HG03159 (cell line): ENCODE results near the gene ESRRB.

Source experiments
- ATAC-seq: cut with Tn5 transposase; IDR thresholded peaks from one replicate; pipeline ENCODE4 v1.9.1; 2021; ENCODE audit warnings: mild to moderate bottlenecking, moderate library complexity; ENCODE audit not compliant: unreplicated experiment

ESRRB gene

DNA sequence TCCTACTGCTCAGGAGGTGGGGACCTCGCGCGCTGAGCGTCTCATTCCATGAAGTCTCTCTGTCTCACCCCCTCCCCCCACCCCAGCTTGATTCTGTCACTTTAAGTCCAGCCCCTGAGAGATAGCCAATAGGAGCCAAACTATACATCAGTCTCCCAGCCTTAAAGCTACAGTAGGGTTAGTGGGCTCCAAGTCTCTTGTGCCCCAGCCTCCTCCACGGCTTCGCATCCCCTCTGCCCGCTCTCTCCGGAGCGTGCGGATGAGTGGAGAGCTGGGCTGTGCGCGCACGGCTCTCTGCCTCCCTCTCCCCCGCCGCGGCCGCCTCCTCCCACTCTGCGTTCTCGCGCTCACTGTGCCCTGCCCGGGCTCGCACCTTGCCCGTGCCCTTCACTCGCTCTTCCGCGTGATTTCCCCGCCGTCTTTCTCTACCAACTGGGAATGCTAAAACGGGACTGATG lies at the start of gene ESRRB:
Gene ESRRB, plus strand, starts transcription at position 191 of the 458 bp plus-strand sequence. Its CDS starts 265 bp downstream, at position 456.
- ATAC-seq, result no peak

DNA sequence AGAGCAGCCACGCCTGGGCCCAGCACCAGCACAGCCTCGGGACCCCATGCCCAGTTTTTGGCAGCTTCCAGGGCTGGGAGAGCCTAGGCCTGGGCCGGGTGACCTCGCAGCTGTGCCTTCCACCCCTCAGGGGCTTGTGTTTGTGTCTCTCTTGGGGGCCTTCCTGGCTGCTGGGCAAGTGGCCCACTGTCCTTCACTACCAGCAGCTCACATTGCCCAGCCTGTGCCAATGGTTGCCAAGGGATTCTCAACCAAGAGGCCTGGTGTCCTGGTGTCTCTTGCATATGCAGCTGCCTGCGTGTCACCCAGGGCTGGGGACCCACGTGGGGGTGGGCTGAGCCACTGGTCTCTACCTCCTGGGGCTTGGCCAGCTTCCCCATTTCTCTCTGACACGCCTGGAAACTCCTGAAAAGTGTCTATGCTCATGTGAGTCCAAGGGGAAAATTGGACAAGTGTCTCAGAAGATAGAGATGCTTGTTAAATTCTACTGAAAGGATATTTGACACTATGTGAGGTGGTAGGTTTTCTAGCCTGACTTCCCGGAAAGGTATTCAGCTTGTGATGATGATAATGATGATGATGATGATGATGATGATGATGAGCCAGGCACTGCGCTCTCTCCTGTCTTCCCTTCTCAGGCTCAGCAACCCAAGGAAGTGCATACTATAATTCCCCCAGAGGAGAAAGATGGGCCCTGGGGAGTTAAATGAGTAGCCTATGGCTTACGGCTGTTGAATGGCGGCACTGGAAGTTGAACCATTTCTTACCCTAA lies 48.8 kb upstream of the ESRRB start:
- no peak for ATAC-seq

GRCh38 chr14:76328457-76329137 lies 47.3 kb upstream of the ESRRB start:
- no peak for ATAC-seq

GRCh38 chr14:76329154-76329928 lies 46.6 kb upstream of the ESRRB start:
- no peak for ATAC-seq

GRCh38 chr14:76329951-76330350 lies 46.0 kb upstream of the ESRRB start:
- no peak for ATAC-seq

- ATAC-seq, result no peak
Observed at GRCh38 chr14:76330411-76331327, 45.3 kb upstream of the ESRRB start.

DNA sequence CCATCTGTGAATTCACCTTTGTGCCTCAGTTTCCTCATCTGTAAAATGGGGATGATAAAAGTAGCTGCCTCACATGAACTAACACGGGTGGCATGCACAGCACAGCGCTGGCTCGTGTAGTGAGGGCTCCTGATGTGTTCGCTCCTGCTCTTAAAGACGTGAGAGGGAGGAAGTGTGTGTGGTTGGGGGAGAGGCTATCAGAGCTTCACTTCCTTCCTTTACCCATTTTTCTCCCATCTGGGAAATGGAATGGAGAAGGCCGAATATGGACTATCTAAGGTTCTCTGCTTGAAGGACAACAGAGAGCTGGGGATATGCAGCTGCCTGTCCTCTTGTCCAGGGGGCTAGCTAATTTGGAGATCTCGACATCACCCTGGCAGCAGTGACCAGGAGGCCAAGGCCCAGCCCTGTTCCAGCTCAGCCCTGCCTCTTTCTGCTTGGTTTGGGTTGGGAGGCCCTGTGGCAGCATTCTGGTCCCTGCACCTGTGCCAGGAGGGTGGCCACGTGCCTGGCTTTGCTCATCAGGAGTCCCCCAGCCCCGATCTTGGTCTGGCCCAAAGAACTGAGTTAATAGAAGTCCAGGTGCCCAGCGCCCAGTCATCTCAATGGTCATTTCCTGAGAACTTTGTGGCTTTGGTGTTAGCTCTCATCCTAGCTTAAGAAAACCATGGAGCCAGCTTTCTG lies 44.5 kb upstream of the ESRRB start:
- ATAC-seq, result no peak

DNA sequence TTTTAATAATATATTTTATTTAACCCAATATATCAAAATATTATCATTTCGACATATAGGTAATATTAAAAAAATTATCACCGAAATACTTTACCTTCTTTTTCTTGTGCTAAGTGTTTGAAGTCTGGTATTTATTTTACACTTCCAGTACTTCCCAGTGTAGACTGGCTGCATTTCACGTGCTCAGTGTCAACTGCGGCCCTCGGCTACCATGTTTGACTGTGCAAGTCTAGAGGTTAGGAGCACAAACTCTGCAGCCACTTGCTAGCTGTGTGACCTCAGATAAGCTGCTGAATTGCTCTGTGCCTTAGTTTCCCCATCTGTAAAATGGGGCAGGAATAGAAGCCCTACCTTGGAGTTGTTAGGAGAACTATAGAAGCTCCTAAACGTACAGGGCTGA lies 42.3 kb upstream of the ESRRB start:
- no peak for ATAC-seq

- ATAC-seq, result no peak
Observed at GRCh38 chr14:76334316-76334715, 41.6 kb upstream of the ESRRB start.

DNA sequence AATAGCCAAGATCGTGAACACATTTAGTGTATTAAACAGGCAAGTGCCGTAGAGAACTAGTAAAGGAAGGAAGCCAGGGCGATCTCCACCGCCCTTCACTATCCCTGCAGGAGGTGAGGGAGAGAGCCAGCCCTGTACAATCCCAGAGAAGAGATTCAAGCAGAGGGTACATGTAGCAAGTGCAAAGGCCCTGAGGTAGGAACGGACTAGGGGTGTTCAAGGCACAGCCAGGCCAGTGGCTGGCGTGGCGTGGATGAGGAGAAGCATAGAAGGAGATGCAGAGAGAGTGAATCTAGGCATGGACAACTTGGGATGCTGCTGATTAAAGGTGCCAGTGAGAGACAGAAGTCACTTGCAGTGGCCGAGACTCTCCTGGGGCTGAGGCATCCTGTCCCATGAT lies 39.1 kb upstream of the ESRRB start:
- ATAC-seq, result no peak

DNA sequence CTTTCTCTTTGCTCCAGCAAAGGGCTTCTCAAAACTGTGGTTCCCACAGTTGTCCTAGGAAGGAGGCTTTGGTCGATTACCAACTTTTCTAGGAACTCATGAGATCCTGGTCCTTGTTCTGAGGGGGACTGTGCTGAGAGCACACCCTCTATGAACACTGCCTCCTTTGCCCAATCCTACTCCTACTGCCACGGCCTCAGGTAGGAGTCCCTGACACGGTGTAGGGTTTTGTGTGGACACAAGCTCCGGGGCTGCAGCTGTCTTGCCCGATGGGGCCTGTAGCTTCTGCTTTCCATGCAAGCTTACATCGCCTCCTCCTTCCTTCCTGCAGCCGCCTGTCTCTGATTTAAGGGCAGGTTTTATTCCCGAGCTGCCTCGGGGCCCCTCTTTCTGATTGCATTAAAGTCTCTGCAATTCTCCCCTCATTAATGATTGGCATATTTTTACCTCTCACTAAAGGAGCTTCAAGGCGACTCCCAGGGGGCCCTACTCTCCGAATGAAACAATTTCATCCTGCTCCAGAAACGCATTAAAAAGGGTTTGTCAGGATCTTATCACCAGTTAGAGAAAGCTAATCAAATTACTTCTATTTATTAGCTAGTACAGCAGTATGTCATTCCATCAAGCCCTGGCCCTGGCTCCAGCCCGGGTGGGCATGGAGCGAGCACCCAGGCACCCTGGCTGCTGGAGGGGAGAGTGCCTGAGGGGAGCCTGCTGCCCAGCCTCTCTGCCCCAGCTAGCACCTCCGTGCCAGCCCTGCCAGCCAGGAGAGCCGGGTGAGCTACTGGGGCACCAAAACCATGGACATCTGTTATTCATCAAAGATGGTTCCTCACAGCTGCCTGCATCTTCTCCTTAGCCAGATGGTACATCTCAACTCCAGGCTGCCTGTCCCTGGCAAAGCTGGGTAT lies 38.0 kb upstream of the ESRRB start:
- no peak for ATAC-seq

DNA sequence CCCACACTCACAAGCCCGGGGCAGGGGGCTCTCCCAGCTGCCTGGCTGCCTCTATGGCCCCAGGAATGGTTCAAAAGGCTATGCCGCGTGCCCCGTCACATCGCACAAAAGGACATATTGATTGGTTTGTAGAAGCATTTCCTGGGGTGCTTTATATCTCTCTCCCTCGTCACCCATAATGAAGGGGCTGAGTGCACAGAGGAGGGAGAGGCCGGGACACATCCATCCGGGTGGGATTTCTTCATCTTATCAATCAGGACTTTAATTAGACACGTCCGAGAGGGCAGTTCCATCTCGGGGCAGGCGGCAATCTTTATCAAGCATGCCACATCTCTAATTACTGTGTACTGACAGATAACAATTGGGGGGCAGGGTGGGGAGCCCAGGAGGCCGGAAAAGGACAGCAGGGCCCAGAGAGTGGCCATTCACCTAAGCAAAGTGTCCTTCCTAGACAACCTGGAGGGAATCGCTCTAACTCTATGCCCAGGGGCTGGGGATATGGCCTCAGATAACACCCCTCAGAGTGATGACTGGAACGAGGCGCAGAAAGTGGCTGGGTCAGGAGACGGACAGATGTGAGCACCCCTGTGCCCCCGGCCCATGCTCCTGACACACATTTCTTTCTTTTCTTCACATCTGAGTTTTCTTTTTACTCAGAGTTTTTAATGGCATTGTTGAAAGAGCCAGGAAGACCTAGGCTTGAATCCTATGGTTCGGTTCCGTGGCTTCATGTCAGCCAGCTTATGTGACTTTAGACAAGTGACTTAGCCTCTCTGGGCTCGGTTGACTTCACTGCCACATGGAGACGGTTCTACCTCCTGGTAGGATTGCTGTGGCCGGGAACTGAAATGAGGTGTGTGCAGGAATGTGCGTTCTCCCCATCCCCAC lies 36.0 kb upstream of the ESRRB start:
- ATAC-seq, result no peak

- no peak for ATAC-seq
Observed at GRCh38 chr14:76343386-76343785, 32.6 kb upstream of the ESRRB start.

- ATAC-seq, result no peak
Observed at GRCh38 chr14:76346391-76347160, 29.4 kb upstream of the ESRRB start.

DNA sequence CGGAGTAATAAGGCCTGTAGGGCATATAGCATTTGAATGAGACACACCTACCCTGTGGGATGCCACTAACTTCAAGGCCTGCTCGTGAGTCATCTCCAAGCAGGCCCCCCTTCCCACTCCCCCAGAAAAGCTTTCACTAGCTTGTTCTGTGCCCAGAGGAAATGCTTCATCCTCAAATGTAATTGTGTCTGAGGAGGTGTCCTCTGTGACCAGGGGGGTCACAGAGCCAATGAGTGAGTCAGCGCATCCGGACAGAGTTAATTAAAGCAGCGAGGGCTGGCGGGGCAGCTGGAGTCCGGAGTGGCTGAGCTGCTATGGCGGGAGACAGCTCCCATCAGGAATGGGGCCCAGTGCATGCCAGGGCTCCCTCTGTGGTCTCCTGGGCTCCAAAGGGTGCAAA lies 27.0 kb upstream of the ESRRB start:
- no peak for ATAC-seq

GRCh38 chr14:76349993-76350392 lies 25.9 kb upstream of the ESRRB start:
- ATAC-seq, result no peak

DNA sequence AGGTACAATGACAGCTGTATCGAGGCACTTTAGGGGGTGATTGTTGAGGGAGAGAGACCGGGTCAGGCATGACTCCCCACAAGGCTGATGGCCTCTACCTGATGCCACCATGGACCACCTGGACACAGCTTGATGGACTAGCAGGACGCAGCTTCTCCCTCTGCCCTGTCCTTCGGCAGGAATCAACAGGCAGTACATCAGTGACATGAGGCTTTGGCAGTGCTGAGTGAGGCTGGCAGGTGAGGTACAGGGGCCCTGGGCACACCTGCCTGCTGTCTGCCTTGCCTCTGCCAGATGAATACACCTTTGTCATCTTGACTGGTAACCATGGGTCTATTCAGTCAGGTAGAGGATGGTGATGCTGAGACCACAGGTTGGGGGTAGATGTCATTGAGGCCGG lies 25.3 kb upstream of the ESRRB start:
- no peak for ATAC-seq
